ENCODE measurements around the gene EPM2AIP1. TPM values are rescaled to one million over a fixed set of nuclear protein-coding genes. Genes with fewer than 3 reads are reported as not detected.

EPM2AIP1 gene
- total RNA-seq, 4 donors from 2014 or later, result 5.4 to 13.4 (median 8.4) TPM

GRCh38 chr3:37028329-37028728, 35.4 kb upstream of the EPM2AIP1 start:
- intact Hi-C loops (cut with DNase I; ENCODE audit: low total_unique reads), result no loop called here
- no peak for DNase-seq (ENCODE audit: low spot score in 2 of 2)
- WGBS, 2 donors, result 53 to 94% methylated on average over 1 of the region's 1 CpG
- H3K4me3 ChIP-seq (ENCODE audit: low read depth, poor library complexity, severe bottlenecking), result no peak overlapping the region
- no peak for TF ChIP-seq POLR2A (IDR thresholded peaks at IDR 0.05)
- TF ChIP-seq CTCF (IDR thresholded peaks at IDR 0.05), result no peak

GRCh38 chr3:37026851-37027250, 33.9 kb upstream of the EPM2AIP1 start:
- intact Hi-C loops (cut with DNase I; ENCODE audit: low total_unique reads), result no loop called here
- WGBS, 2 donors, result 70 to 88% methylated on average over 5 of the region's 5 CpGs
- no peak for TF ChIP-seq CTCF (IDR thresholded peaks at IDR 0.05)
- no peak for TF ChIP-seq POLR2A (IDR thresholded peaks at IDR 0.05)
- DNase-seq (ENCODE audit: low spot score in 2 of 2), result no peak
- H3K4me3 ChIP-seq (ENCODE audit: low read depth, poor library complexity, severe bottlenecking), result no peak overlapping the region

GRCh38 chr3:37025561-37026335, 32.8 kb upstream of the EPM2AIP1 start:
- H3K4me3 ChIP-seq (ENCODE audit: low read depth, poor library complexity, severe bottlenecking), result no peak overlapping the region
- no peak for DNase-seq (ENCODE audit: low spot score in 2 of 2)
- no peak for TF ChIP-seq CTCF (IDR thresholded peaks at IDR 0.05)
- TF ChIP-seq POLR2A (IDR thresholded peaks at IDR 0.05), result no peak
- 93 to 95% methylated on average over 3 of the region's 3 CpGs for WGBS, 2 donors
- intact Hi-C loops (cut with DNase I; ENCODE audit: low total_unique reads), result no loop called here

GRCh38 chr3:37024820-37025405, 32.0 kb upstream of the EPM2AIP1 start:
- no peak for DNase-seq (ENCODE audit: low spot score in 2 of 2)
- H3K4me3 ChIP-seq (ENCODE audit: low read depth, poor library complexity, severe bottlenecking), result no peak overlapping the region
- intact Hi-C loops (cut with DNase I; ENCODE audit: low total_unique reads), result no loop called here
- TF ChIP-seq POLR2A (IDR thresholded peaks at IDR 0.05) (no peak), CTCF (IDR thresholded peaks at IDR 0.05) (no peak)
- whole genome bisulfite sequencing, 2 donors, result 93 to 94% methylated on average over 3 of the region's 3 CpGs

GRCh38 chr3:37024092-37024491, 31.2 kb upstream of the EPM2AIP1 start:
- DNase-seq (ENCODE audit: low spot score in 2 of 2), result no peak
- TF ChIP-seq POLR2A (IDR thresholded peaks at IDR 0.05) (no peak), CTCF (IDR thresholded peaks at IDR 0.05) (no peak)
- intact Hi-C loops (cut with DNase I; ENCODE audit: low total_unique reads), result no loop called here
- WGBS, 2 donors, result 94% methylated on average over 2 of the region's 2 CpGs
- H3K4me3 ChIP-seq (ENCODE audit: low read depth, poor library complexity, severe bottlenecking), result no peak overlapping the region
